ENCODE measurements around the gene PRKCA.

Gene PRKCA

GRCh38 chr17:66755944-66756290 lies 453.5 kb downstream of the PRKCA start:
- no peak for TF ChIP-seq CTCF (IDR thresholded peaks at IDR 0.05; ENCODE audit: low read depth, low read length, missing control alignments)
- no peak for DNase-seq (ENCODE audit: low read depth)
- no peak overlapping the region for H3K4me3 ChIP-seq (ENCODE audit: low read depth, low read length)

GRCh38 chr17:66760324-66760723 lies 457.9 kb downstream of the PRKCA start:
- no peak overlapping the region for H3K4me3 ChIP-seq (ENCODE audit: low read depth, low read length)
- DNase-seq (ENCODE audit: low read depth): no peak
- no peak for TF ChIP-seq CTCF (IDR thresholded peaks at IDR 0.05; ENCODE audit: low read depth, low read length, missing control alignments)

- no peak overlapping the region for H3K4me3 ChIP-seq (ENCODE audit: low read depth, low read length)
- TF ChIP-seq CTCF (IDR thresholded peaks at IDR 0.05; ENCODE audit: low read depth, low read length, missing control alignments): no peak
- no peak for DNase-seq (ENCODE audit: low read depth)
Observed at GRCh38 chr17:66762276-66762675, 459.9 kb downstream of the PRKCA start.

- H3K4me3 ChIP-seq (ENCODE audit: low read depth, low read length): no peak overlapping the region
- TF ChIP-seq CTCF (IDR thresholded peaks at IDR 0.05; ENCODE audit: low read depth, low read length, missing control alignments): no peak
- no peak for DNase-seq (ENCODE audit: low read depth)
Observed at GRCh38 chr17:66763056-66763455, 460.6 kb downstream of the PRKCA start.

- TF ChIP-seq CTCF (IDR thresholded peaks at IDR 0.05; ENCODE audit: low read depth, low read length, missing control alignments): no peak
- no peak for DNase-seq (ENCODE audit: low read depth)
Observed at GRCh38 chr17:66764506-66764905, 462.1 kb downstream of the PRKCA start.

GRCh38 chr17:66767154-66767933 lies 464.9 kb downstream of the PRKCA start:
- no peak overlapping the region for H3K4me3 ChIP-seq (ENCODE audit: low read depth, low read length)
- no peak for DNase-seq (ENCODE audit: low read depth)
- TF ChIP-seq CTCF (IDR thresholded peaks at IDR 0.05; ENCODE audit: low read depth, low read length, missing control alignments): no peak

More at GRCh38 chr17:66764506-66764905, 462.1 kb downstream of the PRKCA start:
- H3K4me3 ChIP-seq (ENCODE audit: low read depth, low read length): no peak overlapping the region

- no peak overlapping the region for H3K4me3 ChIP-seq (ENCODE audit: low read depth, low read length)
- TF ChIP-seq CTCF (IDR thresholded peaks at IDR 0.05; ENCODE audit: low read depth, low read length, missing control alignments): no peak
- DNase-seq (ENCODE audit: low read depth): no peak
Observed at GRCh38 chr17:66769911-66770310, 467.5 kb downstream of the PRKCA start.

Data from GM12864 (cell line).